Sigmoid colon (tissue), 4 donors: ENCODE measurements around the gene BTBD9.

Experiments used
- CTCF ChIP-seq, 4 experiments: fragments of 450-650 bp in 3 of 4; fragments of 200-600 bp in 1 of 4; IDR thresholded peaks; one replicate each; pipeline ENCODE4 v1.5.1; 2016 to 2019; ENCODE audit warnings: antibody characterized with exemption in 4 of 4, mild to moderate bottlenecking in 3 of 4, moderate library complexity in 2 of 4
- EP300 ChIP-seq, 4 donors: sonication (generic); formaldehyde crosslinking; IDR thresholded peaks; one replicate each; pipeline ENCODE4 v1.6.1; 2017; ENCODE audit warnings: antibody characterized with exemption in 4 of 4
- POLR2A ChIP-seq, 2 donors: fragments of 450-650 bp; IDR thresholded peaks; one replicate each; pipeline ENCODE4 v1.6.1; 2016; ENCODE audit warnings: antibody characterized with exemption in 2 of 2, mild to moderate bottlenecking in 2 of 2, moderate library complexity in 2 of 2
- POLR2AphosphoS5 ChIP-seq, 4 donors: sonication (generic); formaldehyde crosslinking; IDR thresholded peaks; one replicate each; pipeline ENCODE4 v1.6.1; 2017; ENCODE audit warnings: antibody characterized with exemption in 4 of 4

- TF ChIP-seq CTCF (IDR thresholded peaks at IDR 0.05) (no peak), EP300 (IDR thresholded peaks at IDR 0.05) (no peak), POLR2A (IDR thresholded peaks at IDR 0.05) (no peak), POLR2AphosphoS5 (IDR thresholded peaks at IDR 0.05) (no peak)
These were observed 498.6 kb downstream of the BTBD9 start for GRCh38 chr6:38141085-38141484.
